Bone marrow (tissue), 2 donors: ENCODE results near the gene DDX41.
"Not testable (repeated sequence)": the region's sequence is repeated elsewhere in the genome, so short reads cannot be mapped to it uniquely, and the experiment has no call there.

Experiments used
- DNase-seq, 2 donors: peaks; one replicate each; lab custom pipeline; 2025; lab: John Stamatoyannopoulos, UW

DDX41 gene

DNA sequence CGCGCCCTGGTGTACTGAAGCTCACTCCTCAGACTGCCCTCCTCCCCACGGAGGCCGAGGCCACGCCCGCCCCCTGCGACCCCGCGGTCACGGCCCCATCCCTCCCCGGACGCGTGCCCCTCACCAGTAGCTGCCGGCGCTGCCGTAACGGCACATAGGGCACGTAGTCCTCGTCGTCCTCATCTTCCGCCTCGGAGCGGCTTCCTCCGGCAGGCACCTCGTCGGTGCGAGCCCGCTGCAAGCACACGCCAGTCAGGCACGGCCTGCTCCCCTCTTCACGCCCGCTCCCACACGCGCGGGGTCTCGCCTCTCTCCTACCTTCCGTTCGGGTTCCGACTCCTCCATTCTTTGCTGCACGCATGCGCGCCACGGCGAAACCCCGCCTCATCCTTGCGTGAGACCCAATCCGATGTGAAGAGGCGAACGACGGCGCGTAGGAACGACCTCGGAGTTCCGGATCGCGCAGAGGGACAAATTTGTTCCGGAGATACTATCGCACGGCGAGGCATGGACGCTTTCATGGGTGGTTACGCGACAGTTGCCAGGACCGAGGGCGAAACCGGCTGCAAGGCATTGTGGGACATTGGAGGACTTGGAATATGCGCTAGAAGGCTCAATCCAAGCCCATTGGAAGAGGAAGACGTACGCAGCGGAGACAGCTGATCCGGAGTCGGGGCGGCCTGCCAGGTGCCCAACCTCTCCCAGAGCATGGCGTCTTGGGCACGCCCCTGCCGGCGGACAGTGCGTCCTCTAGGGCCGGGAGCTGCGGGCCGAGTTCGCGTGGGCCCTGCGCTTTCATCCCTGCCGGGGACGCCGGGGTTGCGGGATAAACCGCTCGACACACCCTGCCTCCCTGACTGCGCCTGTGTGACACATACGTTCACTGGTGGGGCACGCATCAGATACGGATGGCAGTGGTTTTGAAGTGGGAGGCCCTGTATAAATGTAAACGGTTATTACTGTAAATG is at the start of gene DDX41:
Gene DDX41 (minus strand): TSS at position 361 of the 968 bp plus-strand sequence. CDS start 16 bp downstream, at position 345.
- peak; percentile 93 to 98 for DNase-seq

DNA sequence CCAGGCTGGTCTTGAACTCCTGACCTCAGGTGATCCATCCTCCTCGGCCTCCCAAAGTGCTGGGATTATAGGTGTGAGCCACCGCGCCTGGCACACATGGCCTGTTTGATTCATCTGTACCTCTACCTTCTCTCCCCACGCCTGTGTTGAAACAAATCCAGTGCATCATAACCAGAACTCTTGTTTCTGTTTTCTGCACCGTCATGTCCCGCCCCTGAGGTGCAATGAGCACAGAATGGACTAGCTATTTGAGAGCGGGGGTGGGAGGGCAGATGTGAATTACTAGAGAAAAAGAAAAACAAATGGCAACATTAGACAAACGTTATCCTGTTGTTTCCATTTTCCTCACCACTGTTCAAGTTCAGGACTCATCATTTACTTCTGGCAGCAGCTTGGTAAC is 48.3 kb upstream of the DDX41 start:
- no peak for DNase-seq

DNA sequence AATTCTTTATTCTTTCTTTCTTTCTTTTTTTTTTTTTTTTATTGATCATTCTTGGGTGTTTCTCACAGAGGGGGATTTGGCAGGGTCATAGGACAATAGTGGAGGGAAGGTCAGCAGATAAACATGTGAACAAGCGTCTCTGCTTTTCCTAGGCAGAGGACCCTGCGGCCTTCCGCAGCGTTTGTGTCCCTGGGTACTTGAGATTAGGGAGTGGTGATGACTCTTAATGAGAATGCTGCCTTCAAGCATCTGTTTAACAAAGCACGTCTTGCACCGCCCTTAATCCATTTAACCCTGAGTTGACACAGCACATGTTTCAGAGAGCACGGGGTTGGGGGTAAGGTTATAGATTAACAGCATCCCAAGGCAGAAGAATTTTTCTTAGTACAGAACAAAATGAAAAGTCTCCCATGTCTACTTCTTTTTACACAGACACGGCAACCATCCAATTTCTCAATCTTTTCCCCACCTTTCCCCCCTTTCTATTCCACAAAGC is 42.7 kb upstream of the DDX41 start:
- DNase-seq: not testable (repeated sequence)

DNA sequence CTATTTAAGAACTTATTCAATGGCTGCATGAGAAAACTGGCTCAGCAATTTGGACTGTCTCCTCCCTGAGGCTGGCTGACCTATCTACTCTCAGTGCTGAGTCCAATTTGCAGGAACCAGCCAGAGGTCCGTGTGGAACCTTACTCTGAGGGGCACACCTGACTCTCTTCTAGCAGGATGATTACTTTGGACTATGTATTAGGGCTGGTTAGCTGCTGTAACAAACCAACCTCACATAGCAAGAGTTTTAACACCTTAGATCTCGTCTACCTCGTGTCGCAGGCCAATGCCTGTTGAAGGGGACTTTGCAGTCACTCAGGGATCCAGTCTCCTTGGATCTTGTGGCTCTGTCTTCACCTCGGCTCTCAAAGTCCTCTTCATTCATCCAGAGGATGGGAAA is 41.0 kb upstream of the DDX41 start:
- DNase-seq: no peak

DNA sequence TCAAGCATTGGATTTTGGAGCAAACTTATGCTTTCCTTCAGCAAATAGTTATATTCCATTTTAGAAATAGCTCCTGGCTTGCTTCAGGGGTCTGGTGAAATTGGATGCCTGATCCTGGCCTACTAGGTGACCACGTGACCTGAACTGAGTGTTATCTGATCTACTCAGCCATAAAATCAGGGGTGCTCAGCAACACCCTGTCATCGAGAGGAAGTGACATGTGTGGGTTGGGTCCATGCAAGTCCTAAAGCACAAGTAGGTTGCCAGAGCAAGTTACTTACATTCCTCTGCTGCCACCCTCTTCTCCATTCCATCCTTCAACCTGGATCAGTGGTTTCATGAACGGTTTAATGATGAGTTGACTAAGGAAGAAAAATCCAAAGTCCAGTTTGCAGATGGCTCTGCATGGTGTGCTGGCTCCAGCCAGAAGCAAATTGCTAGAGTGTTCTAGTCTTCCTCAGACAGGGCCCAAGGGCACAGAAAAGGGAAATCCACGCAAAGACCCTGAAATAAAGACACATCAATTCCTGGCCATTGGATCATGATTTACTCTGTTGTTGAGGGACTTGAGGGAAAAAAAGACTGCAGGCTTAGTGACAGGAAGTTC is 40.4 kb upstream of the DDX41 start:
- peak in 1 of 2 donors; percentile 23 for DNase-seq

DNA sequence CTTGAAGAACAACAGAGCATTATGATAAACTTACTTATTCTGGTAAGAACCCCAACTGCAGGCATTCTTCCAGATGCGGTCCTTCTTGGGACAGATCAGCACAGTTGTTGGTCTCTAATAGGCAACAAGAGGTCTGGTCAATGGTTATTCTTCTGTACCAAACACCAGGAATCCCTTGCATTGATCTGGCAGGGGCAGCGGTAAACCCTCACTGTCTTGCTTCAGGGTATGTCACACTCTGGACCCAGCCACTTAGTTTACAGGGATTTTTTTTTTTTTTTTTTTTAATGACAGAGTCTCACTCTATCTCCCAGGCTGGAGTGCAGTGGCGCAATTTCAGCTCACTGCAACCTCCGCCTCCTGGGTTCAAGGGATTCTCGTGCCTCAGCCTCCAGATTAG is 38.9 kb upstream of the DDX41 start:
- no peak for DNase-seq

DNA sequence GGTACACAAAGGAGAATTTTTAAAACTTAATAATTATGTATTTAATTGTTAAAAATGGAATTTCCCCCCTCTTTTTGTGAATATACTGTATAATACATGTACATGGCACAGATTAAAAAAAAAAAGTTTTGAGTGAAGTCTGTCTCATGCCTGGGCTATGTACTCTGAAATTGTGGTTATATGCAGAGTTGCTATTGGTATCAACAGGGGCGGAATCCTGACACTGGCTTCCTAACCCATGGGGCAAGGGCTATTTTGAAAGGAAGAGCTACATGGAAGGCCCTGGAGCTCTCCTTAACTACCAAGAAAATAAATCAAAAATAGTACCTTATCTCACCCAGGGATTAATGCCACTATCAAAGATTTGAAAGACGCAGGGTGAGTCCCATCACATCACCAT is 38.5 kb upstream of the DDX41 start:
- DNase-seq: no peak

DNA sequence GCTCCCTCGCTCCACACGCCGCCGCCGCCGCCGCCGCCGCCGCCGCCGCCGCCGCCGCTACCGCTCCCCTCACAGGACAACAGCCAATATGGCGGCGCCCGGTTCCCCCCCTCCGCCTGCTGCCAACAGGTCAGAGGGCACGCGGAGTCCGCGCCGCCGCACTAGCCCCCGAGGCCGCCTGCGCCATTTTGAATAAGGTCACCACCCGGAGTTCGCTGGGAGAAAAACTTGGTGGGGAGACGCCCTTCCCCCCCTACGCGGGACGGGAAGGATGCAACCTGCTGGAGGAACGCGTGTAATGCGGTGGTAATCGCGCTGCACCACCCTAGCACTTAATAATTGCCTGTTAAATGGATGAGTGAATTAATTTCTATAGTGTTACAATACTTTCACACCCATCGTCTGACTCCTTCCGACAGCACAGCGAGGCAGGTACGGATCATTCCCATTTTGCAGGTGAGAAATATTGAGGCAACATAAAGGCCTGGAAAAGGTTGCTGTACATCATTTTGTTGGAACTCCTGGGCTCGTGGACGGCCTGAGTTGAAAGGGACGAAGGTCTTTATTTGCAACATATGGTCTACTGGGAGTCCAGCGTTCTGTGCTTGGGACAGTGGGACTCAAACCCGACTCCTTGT is 37.8 kb upstream of the DDX41 start, which contains the start of gene FAM193B:
Gene FAM193B (minus strand): TSS at position 90 of the 638 bp plus-strand sequence. CDS start 105 bp downstream, outside the sequence.
- DNase-seq: peak; percentile 80 to 84

DNA sequence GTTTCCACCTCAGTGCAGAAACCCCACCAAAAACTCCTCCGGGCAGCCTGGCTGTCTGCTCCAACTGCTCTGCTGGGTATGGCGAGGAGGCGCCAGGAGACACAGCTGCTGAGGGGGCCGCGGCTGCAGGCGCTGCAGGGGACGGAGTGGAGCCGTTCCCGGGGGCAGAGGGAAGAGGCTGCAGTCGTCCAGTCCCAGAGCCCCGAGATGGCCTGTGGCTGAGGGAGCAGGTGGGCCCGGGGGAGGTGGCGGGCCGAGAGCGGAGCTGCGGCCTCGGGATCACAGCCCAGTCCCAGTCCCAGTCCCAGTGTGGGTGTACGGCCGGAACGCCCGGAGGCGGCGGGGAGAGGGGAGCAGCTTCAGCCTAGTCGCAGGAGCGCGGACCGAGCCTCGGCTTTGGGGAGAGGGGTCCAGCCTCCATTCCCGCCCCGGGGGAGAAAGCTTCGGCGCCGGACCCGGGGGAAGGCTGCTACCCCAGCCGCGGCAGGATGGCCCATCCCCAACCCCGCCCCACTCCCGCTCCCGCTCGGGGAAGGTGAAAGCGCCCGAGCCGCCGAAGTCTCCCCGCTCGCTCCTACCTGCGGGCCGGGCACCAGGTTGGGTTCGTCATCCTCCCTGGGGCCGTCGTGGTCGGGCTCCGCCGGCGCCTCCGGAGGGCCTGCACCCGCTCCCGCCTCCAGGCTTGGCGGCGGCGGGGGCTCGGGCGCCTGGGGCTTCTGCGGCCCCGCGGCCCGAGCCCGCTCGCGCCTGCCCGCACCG is 37.1 kb upstream of the DDX41 start:
- peak in 1 of 2 donors; percentile 31 for DNase-seq

DNA sequence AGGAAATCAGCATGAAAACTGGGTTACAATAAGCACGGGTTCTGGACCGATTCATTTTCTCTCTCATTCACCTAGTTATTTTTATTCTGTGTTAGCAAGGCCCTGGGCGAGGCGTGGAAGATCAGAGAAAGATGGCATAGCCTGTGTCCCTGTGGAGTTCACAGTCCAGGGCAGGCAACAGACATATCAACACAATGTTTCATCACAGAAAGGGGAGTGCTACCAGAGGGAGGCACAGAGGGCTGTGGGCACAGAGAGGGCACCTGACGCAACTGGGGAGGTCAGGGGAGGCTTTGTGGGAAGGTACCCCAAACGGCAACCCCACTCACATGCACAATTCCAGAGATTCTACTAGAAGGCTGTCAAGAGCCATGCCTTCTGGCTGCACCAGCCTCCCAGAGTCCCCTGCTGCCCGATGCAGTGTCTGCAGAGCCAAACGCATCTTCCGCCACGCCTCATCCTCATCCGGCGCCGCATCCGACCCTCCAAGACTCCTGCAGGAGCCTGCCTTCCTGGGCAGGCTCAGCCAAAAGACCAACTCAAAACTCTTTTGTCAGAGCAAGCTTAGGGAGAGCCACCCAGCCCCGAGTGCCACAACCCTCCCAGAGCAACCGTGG is 36.2 kb upstream of the DDX41 start:
- DNase-seq: no peak

DNA sequence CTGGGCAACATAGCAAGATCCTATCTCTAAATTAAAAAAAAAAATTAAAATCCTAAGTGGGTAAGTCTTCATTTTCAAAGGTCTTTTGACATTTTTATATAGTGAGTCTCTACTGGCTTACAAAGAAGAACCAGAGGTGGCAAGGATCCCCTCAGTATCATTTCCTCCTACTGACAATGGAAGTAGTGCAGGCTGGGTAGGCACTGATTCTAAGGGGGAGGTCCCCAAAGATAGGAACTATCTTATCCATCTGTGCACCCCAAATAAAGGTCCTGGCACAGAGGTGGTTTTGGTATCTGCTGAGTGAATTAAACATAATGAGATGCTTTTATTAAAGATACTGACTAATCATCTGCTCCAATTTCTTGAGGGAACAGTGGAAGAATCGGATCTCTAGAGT is 33.4 kb upstream of the DDX41 start:
- no peak for DNase-seq

DNA sequence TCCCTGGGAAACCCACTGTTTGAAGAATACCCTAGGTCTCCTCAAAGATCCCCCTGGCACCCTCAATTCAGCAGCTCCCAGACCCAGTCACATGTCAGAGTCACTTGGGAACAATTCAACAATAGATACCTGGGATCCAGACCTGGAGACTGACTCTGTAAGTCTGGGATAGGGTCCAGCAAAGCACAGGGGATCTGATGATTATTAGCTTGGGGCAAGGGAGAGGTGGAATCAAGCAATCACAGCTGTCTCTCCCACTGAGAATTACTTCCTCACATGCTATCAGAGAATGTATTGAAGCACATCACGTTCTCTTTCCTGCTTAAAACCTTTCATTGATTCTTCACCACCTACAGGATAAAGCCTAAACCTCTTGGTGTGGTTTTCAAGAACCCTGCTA is 31.7 kb upstream of the DDX41 start:
- DNase-seq: no peak

DNA sequence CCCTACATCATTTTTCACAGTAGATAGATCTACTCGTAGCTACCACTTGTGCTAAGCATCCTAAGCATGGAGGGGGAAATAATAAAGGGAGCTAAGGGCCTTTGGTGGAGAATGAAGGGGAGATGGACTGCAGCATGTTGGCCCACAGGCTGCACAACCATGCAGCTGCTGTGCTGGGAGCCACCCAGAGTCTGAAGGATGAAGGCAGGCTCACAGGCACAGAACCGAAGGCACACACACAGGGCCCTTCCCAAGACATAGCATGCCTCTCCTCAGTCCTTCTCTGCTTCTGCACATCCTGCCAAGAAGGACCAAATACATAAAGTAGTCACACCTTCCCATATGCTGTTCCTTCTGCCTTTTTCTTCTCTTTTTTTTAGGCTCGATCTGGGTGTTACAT is 31.0 kb upstream of the DDX41 start:
- no peak for DNase-seq

DNA sequence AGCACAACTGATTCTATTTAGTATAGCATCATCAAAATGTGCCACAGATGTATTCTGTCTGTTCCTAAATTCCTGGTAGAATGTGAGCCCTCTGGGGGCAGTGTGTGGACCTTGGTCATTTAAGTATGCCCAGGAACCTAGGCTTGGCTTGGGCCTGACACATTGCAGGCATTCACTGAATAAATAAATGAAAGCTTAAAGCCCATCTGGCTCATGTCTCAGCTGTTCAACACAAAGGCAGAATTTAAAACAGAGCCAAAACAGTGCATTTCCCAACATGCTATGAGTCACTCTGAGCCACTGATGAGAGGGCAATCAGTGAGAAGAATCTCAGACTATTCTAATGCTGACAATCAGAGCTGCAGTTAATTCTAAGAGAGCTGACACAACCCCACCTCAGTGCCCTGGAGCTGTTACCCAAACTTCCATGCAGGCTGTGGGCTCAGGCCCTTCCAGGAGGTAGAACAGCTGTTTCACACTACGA is 29.5 kb upstream of the DDX41 start:
- peak in 1 of 2 donors; percentile 8 for DNase-seq

DNA sequence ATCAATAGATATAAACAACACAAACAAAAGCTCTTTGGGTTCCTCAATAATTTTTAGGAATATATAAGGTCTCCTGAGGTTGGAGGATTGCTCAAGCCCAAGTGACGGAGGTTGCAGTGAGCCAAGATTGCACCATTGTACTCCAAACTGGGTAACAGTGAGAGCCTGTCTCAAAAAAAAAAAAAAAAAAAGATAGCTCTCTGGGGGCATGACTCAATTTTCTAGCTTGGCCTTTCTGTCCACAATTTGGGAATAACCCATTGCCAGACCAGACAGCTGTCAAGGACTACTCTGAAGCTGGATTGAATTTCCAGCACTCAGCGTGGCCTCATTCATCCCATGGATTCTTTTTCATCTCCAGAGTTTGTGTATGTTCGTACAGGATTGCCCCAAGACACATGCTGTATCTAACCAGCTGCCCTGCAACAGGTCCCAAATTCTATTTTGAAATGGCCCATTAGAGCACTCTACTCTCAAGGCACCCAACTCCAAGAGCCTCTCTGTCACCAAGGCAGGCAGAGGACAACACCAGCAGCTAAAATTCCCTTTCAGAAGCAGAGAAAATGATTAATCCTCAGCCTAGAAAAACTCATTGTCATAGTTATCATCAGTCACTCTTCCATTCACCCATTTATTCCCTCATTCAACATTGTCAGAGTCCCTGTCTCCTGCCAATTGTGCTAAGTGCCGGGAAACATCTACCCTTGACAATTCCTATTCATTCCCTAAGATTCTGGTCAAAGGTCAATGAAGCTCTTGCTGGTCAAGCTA is 28.9 kb upstream of the DDX41 start:
- peak in 1 of 2 donors; percentile 11 for DNase-seq

DNA sequence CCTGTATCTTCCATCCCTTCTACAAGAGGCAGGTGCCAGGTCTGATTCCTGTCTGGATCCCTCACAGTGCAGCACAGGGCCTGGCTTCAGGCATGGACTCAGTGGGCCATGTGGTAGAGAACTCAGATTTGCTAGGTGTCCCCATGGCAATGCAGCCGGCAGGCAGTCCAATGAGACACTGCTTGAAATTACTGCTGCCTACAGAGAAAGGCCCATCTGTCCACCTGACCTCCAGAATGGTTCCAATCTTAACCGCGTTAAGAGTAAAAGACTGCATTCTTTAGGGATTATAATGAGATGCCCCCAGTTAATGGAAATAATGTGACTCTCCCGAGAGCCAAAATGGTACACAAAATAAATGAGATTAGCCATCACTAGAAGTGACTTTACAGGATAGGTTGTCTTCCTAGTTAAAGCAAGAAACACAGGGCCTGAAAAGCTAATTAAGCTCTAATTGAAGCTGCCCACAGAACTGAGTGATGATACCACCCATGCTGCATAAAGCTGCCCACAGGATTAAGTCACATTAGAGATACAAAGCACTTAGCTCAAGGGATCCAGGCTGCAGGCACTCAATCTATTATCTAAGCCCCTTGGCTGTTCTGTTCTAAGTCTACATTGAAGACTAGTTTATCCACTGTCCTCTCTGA is 26.2 kb upstream of the DDX41 start:
- DNase-seq: no peak

DNA sequence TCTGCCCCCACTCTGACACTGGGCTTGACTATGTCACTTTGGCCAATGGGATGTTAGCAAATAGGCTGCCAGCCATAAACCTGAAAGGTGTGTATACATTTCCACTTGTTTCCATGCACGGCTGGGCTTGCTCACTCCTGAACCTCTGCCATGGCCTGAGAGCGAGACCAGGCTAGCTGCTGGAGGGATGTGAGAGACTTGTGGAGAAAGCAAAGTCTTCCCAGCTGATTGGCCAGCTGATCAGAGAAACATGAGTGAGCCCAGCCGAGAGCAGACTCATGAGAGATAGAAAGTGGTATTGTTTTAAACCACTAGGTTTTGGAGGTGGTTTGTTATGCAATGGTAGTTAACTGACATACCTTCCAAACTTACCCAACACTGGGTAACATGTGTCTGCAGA is 23.7 kb upstream of the DDX41 start:
- no peak for DNase-seq

DNA sequence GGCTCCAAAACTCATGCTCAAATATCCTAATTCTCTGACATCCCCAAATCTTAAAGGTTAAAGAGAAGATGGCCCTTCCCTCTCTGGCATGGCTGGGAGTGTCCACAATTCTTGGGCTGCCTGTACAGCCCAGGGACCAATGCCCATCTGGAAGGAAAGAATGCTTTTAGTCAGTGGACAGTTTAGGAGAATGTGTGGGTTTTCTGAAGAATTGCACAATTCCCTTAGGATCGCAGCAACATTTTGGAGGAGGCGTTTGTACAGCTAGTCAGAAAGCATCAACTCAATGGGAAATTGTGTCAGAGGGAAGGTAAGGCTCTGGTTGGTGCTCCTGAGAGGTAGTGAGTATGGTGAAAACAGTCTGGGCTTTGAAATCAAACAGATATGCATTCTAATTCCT is 22.6 kb upstream of the DDX41 start:
- DNase-seq: no peak

DNA sequence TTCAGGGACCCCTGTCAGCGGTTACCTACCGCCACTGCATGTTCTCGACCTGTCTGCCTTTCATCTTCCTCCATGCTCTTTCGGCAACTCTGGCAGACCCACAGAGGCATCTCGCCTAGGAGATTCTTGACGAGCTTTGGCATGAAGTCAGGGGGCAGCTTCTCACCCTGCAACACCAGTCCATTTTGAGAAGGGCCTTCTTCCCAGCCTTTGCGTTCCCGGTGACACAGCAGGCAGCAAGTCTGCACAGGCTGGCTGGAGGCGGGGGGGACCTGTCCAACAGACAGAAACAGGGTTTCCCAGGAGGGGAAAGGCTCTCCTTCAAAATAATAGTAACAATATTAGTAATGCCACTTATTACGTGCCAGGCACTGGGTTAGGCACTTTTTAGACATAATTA is 22.1 kb upstream of the DDX41 start:
- no peak for DNase-seq
